SK-MEL-5 (cell line): Measurements from ENCODE around the gene CHST15. TPM values are rescaled to one million over a fixed set of nuclear protein-coding genes. Genes with fewer than 3 reads are reported as not detected.

Experiments
- DNase-seq: peaks from one replicate; pipeline ENCODE4 v3.0.0-alpha.2; 2016; ENCODE audit warnings: low read depth, low spot score
- in situ Hi-C: cut with HindIII; loops from 2 replicates; pipeline ENCODE4 v1.10.0; 2016; ENCODE audit warnings: low sequenced_read_pairs, high pct_unique_total_duplicates, low pct_unique_long_range_greater_than_20kb
- total RNA-seq: library from RNA; depleted of rRNA; stranded (reverse); fragments of >200 nt; shearing (Covaris generic); gene quantifications from 2 replicates; pipeline ENCODE4 v1.2.3, GENCODE V29; 2014

CHST15 gene
- total RNA-seq, 1 experiment from 2014 or later, result not detected

DNA sequence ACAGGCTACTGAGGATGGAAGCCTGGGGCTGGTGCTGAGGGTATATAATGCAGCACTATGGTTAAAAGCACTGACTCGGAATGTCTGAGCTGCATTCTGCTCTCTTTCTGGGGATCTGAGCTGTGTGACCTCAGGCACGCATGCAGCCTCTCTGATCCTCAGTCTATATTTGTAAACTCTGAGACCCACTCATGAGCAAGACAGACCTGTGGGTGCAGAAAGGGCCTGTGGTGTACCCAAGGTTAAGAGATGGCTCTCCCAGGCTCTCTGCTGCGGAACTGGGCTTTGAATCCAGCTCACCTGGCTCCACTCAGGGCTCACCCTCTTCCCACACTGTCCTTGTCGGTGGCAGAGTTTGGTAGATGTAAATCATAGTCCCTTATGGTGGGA, 89.9 kb downstream of the CHST15 start:
- in situ Hi-C loops, result no loop called here
- DNase-seq, result no peak

GRCh38 chr10:124003070-124003419, 90.4 kb downstream of the CHST15 start:
- in situ Hi-C loops, result no loop called here
- DNase-seq, result no peak

- in situ Hi-C loops, result no loop called here
- DNase-seq, result no peak
Observed at GRCh38 chr10:124002391-124003069, 90.9 kb downstream of the CHST15 start.

DNA sequence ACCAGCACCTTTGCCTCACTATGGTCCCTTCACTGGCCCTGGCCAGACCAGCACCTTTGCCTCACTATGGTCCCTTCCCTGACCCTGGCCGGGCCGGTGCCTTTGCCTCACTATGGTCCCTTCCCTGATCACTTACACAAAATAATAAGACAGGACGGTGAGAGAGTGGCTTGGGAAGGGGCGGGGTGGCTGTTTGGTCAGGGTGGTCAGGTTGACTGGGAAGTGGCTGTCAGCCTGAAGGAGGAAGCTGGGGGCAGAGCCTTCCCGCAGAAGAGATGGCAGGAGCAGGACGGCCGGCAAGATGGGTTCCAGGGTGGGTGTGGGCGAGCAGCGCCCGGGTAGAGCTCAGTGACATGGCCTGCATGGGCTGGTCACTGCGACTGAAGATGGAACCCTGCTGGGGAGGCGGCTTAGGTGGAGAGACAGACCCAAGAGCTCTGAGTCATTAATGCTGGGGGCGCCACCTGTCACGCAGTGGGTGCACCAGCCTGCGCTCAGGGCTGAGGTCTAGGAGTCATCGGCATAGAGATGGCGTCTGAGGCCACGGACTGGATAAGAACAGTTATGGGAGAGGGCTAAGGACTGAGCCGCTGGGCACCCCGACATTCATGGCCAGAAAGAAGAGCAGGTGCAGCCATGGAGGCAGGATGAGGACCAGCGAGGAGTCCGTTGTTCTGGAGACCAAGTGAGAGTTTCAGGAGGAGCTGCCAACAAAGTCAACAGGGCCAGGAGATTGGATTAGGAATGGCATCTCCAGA, 91.8 kb downstream of the CHST15 start:
- in situ Hi-C loops, result no loop called here
- no peak for DNase-seq

GRCh38 chr10:124000792-124001201, 92.6 kb downstream of the CHST15 start:
- in situ Hi-C loops, result no loop called here
- DNase-seq, result no peak

DNA sequence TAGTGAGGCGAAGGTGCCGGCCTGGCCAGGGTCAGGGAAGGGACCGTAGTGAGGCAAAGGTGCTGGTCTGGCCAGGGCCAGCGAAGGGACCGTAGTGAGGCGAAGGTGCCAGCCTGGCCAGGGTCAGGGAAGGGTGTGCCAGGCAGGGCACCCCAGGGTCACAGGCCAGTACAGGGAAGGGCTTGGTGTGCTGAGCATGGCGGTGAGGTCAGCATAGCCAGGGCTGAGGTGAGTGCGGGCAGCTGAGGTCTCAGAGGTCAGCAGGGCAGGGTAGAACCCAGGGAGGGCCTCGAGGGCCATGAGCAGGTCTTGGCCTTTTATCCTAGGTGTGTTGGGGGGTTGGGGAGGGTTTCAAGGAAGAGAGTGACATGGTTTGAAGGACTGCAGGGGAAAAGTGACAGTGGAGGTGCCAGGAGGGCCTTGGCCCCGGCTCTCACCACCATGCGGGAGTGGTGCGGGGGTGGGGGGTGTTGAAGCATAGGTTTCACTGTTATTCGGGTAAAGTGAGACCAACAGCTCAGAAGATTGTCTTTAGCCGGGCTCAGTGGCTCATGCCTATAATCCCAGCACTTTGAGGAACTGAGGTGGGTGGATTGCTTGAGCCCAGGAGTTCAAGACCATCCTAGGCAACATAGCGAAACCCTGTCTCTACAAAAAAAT, 93.3 kb downstream of the CHST15 start:
- in situ Hi-C loops, result loop anchor here (25.0 kb wide), 1 partner anchor 387 kb away; no protein-coding TSS in a partner anchor
- no peak for DNase-seq

DNA sequence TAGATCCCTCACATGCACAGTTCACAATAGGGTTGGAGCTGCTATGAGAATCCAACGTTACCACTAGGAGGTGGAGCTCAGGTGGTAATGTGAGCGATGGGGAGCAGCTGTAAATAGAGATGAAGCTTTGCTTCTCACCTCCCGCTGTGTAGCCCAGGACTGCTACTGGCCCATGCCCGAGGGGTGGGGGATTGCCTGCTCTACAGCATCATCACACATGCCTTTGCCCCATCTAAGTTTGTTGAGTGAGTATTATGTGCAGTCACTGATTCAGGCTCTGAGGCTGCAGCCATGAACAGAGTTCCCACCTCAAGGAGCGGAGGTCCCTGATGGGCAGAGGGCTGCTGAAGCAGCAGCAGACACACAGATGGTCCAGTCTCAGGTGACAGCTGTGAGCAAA, 94.1 kb downstream of the CHST15 start:
- no peak for DNase-seq
- in situ Hi-C loops, result loop anchor here (25.0 kb wide), 1 partner anchor 388 kb away; no protein-coding TSS in a partner anchor

- in situ Hi-C loops, result loop anchor here (25.0 kb wide), 1 partner anchor 389 kb away; no protein-coding TSS in a partner anchor
- DNase-seq, result no peak
Observed at GRCh38 chr10:123998197-123999141, 94.9 kb downstream of the CHST15 start.

GRCh38 chr10:123997486-123998196, 95.8 kb downstream of the CHST15 start:
- in situ Hi-C loops, result loop anchor here (25.0 kb wide), 1 partner anchor 390 kb away; no protein-coding TSS in a partner anchor
- DNase-seq, result peak; percentile 21

DNA sequence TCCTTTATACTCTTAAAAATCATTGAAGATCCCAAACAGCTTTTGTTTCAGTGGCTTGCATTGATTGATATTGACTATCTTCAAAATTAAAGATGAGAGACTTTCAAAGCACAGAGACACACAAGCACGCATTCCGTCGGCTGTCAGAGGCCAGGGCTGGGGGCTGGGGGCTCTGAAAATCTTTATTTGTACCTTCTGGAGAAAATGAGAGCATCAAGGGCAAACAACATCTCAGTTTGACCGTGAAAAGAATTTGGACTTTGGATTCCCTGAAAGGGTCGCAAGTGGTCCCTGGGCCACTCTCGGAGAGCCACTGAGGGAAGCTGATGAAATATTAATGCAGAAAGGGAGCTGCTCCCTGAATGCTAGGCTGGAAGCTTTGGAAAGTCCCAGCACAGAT, 96.4 kb downstream of the CHST15 start:
- no peak for DNase-seq
- in situ Hi-C loops, result loop anchor here (25.0 kb wide), 1 partner anchor 390 kb away; no protein-coding TSS in a partner anchor

DNA sequence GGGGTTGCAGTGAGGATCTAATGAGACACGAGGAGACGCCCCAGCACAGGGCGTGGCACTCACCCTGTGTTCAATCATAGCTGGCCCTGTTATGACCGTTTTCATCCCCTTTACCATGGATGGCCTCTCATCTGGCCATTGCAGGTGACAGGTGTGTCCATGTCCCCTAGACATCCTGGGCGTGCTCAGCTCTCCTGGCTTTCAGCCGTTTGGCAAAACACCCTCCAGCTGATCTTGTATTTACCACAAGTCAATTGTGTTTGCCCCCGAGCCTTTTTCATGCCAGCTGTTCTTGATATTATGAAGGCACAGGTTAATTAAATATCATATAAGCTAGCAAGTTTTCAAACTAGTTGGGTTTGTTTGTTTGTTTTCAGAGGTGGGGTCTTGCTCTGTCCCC, 97.1 kb downstream of the CHST15 start:
- in situ Hi-C loops, result loop anchor here (25.0 kb wide), 1 partner anchor 391 kb away; no protein-coding TSS in a partner anchor
- DNase-seq, result no peak

GRCh38 chr10:123995461-123996131, 97.8 kb downstream of the CHST15 start:
- in situ Hi-C loops, result loop anchor here (25.0 kb wide), 1 partner anchor 392 kb away; no protein-coding TSS in a partner anchor
- DNase-seq, result peak; percentile 38

DNA sequence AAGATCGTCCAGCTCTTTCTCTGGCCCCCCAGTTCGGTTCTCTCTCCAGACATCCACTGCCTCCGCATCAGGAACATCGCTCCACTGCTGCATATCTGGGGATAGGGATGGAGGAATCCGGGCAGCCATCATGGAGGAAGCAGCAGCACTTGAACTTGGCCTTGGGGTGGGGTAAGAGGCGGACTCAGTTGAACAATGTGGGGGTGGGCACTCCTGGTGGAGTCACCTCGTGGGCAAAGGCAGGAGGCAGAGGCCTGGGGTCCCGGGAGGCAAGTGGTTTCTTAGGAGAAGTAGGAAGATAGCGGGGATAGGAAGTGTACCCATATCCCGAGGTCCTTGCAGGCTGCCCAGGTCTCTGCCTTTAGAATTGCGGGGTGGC, 98.3 kb downstream of the CHST15 start:
- DNase-seq, result no peak
- in situ Hi-C loops, result loop anchor here (25.0 kb wide), 1 partner anchor 392 kb away; no protein-coding TSS in a partner anchor

DNA sequence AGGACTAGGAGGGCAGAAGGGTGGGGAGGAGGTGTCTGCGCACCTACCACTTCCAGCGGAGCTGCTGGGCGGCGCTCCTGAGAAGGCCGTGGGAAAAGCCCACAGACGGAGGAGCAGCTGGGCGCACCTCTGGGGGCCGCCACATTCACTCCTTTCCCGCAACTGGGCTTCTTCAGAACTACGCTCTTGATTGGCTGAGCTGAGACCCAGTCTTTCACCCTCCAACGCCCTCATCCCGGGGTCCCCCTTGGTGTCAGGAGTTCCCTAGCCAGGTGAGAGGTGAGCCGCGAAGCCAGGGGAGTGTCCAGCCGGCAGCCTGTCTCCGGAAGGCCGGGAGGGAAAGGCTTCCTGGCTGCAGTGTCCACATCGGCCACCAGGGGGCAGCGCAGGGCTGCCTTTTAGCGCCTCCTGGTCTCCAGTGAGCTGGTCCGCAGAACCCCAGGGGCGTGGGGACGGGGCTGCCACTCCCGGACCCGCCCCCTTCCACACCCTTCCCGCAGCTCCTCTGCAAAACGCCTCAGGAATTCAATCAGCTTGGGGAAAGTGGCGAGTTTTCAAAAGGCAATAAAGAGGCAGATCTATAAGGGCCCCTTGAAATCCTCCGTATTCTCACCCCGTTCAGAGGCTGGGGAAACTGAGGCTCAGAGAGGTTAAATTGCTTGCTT, 98.8 kb downstream of the CHST15 start:
- DNase-seq, result peak; percentile 68
- in situ Hi-C loops, result loop anchor here (25.0 kb wide), 1 partner anchor 393 kb away; no protein-coding TSS in a partner anchor

GRCh38 chr10:123993534-123994416, 99.6 kb downstream of the CHST15 start:
- in situ Hi-C loops, result loop anchor here (25.0 kb wide), 1 partner anchor 394 kb away; no protein-coding TSS in a partner anchor
- DNase-seq, result no peak
